GM19023 (cell line): Measurements from ENCODE around the gene LRRC28.
"Not testable (repeated sequence)": the region's sequence is repeated elsewhere in the genome, so short reads cannot be mapped to it uniquely, and the experiment has no call there.

Source experiments
- ATAC-seq: cut with Tn5 transposase; IDR thresholded peaks from one replicate; pipeline ENCODE4 v1.9.1; 2021; ENCODE audit warnings: mild to moderate bottlenecking, moderate library complexity; ENCODE audit not compliant: unreplicated experiment

The LRRC28 gene

DNA sequence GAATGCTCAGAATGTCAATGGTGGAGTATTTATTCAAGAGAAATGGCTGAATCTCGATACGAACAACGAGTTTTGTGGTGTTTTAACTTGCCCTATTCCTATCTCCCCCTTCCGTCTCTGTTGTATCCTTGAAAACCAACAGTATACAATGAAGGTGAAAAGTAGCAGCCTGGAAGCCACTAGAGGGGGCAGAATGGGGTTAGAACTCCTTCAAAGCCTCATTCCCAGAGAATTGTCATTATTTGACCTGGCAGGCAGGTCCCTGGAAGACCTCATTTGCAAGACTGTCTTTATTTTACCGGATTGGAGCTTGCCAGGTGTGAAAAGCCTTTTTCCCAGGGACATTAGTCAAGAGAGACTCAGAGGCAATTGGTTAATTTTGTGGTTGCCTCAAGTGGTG lies 139.4 kb downstream of the LRRC28 start:
- no peak for ATAC-seq

DNA sequence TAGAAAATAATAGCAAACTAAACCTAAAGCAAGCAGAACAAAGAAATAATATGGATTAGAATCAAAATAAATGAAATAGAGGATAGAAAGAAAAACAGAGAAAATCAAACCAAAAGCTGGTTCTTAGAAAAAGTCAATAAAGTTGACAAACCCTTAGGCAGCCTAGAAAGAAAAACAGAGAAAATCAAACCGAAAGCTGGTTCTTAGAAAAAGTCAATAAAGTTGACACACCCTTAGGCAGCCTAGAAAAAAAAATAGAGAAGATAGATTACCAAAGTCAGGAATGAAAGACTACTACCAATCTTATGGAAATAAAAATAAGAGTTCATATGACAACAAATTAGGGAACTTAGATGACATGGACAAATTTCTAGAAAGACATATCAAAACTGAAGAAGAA lies 142.4 kb downstream of the LRRC28 start:
- no peak for ATAC-seq

DNA sequence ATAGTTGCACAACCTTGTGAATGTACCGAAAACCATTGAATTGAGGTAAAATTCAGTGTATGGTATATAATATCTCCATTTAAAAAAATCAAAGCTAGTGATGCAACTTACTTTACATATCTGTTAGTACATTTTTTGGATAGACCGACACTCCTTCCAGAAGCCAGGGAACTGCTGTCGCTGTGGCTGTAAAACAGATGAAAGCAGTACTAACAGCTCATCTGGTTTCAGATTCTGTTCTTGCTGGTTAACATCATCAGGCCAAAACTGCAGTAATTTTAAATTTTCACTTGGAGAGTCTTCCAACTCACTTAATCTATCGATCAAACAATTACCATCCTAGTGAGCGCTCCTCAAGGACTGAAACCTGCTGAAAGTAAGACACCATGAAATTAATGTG lies 145.1 kb downstream of the LRRC28 start:
- ATAC-seq, result no peak

DNA sequence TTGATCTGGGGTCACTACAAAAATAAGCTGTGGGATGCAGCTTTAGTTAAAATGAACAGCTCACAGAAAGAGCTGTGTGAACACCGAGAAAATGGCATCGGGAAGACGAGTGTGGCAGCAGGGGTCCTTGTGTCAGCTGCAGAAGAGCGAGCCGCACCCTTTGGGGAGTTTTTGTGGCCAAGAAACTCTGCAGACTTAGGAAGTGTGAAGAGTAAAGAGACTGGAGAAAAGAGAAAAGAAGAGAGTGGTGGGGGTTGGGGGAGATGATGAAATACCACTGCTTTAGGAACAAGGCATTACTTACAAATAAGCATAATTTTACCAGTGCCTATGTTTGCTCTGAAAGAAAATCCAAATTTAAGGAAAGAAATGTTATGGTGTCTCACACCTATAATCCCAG lies 147.8 kb downstream of the LRRC28 start:
- no peak for ATAC-seq

DNA sequence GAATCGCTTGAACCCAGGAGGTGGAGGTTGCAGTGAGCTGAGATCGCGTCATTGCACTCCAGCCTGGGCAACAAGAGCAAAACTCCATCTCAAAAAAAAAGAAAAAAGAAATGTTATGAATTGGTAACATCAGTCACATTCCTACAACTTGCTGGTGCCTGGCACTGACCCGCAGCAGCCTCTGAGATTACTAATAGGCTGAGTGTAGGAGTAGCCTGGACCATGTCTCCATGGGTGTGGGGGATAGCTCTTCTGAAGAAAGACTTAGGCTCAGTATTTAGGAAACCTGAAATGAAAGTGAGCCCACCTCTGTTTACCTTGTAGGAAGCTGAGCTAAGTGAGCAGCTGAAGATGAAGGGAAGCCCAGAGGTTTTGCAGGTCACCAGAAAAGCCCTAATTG lies 148.3 kb downstream of the LRRC28 start:
- no peak for ATAC-seq

DNA sequence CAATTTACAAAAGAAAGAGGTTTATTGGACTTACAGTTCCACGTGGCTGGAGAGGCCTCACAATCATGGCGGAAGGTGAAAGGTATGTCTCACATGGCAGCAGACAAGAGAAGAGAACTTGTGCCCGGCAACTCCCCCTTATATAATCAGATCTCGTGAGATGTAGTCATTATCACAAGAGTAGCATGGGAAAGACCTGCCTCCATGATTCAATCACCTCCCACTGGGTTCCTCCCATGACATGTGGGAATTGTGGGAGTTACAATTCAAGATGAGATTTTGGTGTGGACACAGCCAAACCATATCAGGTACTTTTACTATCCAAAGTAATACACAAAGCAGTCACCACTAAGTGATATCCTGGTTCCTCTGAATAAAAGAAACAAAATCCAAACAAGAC lies 149.9 kb downstream of the LRRC28 start:
- ATAC-seq, result not testable (repeated sequence)

DNA sequence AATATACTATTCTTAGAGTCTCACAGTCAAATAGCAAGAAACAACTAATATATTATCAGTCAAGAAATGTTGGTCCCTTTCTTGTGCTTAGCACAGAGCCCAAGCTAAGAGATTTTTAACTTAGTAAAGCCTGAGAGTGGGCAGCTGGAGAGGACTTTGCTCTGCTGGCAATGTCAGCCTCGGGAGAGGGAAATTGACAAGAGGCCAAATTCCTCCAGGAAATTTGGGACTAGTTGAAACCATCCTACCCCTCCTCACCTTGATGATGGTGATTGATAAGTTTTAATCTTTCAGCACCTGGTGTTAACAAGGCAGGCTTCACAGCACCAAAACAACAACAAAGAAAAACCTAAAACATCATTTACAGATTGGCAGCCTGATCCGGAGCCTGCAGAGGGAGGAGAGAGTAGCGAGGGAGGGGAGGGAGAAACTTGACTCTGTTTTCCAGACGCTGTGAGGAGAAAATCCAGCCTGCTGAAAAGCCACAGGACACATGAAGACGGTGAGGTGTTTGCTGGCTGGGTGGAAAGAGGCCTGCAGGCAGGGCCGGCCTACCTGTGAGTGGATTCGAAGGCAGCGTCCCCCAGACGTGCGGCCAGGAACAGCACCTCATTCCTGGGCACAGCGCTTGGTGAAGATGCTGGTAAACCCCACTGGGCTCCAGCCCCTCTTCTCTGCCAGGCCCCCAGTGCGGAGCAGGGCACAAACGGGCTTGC lies 150.9 kb downstream of the LRRC28 start:
- ATAC-seq, result no peak

DNA sequence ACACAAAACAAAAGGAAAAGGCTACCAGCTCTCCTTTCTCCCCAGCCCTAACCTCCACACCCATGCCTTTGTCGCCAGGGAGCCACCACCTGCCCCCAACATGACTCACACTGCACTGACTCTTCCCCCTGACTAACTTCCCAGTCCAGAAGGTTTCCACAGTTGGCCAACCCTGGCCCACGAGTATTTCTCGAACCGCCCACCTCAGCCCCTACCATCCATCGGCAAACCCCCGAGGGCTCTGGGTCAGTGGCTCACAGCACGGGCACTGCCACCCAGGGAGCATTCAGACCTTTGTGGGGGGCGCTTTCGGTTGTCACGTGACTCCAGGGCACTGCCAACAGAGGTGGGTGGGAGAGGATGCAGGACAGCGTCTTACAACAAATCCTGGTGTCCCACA lies 152.3 kb downstream of the LRRC28 start:
- no peak for ATAC-seq

DNA sequence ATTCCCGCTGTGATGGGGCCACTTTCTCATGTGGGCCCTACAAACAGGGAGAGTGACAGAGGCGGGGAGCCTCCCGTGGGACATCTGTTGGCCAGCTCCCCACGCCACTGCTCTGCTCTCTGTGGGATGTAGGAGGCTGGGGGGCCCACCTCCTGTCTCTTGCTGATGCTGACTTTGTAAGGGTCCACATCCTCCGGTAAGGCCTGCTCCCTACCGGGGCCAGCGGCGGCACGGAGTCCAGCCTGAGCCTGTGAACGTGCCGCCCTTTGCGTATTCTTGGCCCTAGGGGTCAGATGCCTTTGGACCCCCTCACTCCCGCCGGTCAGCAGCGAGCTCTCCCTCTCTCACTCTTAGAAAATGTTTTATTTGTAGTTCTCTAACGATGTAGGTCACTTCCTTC lies 153.2 kb downstream of the LRRC28 start:
- ATAC-seq, result no peak

DNA sequence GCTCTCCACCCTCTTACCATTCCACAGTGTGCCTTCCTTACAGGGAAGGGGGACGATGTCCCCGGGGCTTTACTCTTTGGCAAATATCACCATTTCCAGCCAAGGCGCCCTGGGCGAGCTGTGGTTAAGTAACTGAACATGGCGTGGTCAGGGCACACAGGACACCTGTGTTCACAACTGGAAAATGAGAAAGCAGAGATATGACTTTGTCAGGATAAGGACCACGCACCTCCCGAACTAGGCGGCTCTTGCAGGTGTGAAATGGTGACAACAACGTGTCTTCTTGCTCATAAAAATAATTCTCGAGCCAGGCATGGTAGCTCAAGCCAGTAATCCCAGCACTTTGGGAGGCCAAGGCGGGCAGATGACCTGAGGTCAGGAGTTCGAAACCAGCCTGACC lies 154.8 kb downstream of the LRRC28 start:
- no peak for ATAC-seq

DNA sequence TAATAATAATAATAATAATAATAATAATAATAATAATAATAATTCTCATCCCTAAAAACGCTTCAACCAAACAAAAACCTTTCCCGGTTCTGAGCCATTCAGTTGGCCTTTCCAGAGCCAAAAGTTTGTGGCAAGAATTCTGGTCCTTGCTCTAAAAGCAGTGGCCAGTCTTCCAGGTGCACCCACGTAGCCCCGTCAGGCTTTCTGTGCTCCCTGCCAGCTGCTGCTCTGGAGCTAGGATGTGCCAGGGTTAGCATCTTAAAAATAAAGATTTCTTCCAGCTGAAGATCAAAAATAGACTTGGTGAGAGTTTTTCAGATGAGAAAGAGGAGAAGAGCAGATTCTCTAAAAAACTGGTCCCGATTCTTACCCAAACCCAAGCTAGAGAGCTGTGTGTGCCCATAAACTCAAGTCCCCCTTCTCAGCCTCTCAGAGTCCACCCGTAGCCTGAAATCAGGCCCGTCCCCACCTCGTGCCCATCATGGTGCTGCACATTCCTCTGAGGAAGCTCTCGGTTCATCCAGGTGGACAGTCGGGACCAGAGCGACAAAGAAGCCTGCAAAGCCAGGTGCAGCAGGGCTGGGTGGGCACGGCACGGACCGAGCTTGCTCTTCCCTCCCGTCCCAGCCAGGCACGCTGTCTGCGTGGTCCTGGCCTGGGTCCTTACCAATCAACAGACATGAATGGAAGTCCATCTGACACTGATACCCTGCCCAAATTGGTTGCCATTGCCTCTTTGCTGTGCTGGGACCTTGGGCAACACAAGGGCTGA lies 155.6 kb downstream of the LRRC28 start:
- ATAC-seq, result no peak

DNA sequence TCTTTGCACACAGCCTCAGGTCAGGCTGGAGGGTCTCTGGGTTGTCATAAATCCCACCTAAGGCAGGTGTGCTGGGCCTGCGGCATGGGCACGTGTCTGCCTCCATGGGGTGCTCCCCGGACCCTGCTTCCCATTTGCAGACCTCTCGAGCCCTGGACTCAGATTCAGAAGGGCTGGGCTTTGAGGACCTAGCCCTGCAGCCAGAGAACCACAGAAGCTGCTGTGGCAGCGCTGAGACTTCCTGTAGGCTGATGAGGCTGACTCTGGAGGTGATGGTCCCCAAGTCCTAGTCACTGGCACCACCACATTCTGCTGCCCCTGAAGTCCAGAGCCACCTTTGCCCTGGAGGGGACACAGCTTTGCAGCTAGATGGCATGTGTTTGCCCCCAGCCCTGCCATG lies 156.4 kb downstream of the LRRC28 start:
- no peak for ATAC-seq

DNA sequence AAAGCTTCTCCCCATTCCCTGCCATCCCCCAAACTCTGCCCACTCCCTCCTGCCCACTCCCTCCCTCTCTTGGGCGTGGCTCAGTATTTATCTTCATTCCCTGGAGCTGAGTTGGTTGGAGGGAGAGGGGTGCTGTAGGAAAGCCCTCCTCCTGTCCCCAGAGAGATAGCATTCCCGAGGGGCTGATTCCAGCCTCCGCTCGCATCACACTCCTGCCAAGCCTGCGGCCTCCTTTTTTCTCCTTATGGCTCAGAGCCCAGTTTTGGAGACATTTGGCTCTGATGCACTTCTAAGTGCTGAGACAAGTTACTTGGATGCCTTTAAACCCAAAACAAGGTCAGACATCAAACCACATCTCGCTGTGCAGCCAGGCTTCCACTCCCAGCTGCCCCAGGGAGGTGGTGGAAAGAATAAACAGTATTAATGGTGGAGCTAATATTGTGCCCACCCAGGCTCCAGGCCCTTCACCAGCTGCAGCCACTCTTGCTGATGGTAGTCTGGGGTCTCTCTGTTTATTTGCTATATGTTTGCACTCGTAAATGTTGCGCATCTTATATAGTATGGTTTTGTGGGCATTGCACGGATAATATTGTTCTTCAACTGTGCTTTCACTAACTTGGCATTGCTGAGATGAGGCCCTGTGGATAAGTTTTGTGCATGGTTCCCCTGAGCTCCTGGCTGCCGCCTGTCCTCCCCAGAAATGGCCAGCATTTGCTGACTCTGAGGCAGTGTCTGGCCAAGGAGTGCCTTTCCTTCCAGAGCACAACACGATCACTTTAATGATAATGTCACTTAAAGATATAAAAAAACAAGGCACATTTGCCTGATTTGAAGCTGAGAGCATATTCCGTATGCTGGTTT lies 157.2 kb downstream of the LRRC28 start:
- no peak for ATAC-seq

DNA sequence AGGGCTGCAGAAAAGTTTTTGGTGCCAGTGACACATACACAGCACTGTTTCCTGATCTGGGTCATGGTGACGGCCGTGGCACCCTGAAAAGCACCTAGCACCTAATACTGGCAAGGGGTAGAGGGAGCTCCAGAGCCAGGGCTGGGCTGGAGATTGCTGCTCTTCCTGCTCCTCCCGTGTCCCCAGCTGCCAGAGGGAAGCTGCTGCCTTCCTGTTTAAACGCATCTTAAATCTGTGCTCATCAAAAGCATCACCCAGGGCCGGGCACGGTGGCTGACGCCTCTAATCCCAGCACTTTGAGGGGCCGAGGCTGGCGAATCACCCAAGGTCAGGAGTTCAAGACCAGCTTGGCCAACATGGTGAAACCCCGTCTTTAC lies 157.8 kb downstream of the LRRC28 start:
- ATAC-seq, result no peak

DNA sequence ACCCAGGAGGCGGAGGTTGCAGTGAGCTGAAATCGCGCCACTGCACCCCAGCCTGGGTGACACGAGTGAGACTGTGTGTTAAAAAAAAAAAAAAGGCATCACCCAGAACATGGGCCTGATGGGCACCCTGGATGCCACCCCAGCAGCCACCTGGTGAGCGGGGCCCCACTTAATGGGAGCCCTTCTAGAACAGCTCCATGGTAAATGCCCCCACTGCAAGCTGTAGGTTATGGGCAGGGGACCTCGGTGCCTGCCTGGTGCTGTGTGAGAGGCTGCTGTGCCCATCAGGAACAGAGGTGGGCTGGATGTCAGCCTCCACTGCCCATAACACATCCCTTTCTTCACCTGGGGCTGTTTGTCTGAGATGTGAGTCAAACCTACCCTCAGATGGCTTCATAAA lies 158.3 kb downstream of the LRRC28 start:
- ATAC-seq, result no peak

DNA sequence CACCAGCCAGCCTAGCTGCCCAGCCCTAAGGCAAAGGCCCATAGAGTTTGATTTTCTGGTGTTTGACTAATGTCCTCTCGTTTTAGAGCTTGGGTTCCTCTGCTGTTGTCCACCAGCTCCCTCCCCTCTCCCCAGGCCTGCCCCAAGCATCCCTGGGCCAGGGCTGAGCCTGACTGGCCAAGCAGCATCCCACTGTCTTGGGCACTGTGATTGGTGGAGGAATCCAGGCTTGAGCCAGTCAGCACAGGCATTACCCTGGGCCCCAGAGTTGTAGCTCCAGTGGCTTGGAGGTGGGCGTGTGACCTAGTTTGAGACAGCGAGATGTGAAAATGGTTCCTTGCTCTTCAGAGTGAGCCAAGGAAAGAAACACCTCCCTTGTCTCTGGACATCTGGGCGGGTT lies 159.2 kb downstream of the LRRC28 start:
- no peak for ATAC-seq

DNA sequence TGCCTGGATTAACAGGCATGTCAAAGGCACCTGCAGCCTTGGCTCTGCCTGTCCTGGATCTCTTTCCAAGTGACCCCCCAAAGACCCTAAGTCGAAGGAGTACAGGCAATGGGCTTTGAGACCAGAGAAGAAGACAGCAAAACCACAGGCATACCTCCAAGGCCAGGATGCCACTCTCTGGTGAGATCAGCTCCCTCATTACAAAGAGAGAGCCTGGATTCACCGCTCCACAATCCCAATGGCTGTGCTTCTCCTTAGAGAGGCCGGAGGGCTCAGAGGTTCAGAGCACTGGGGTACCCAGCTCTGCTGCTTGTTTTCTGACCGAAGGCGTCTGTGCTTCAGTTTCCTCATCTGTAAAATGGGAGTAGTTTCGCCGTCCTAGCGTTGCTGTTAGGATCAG lies 160.0 kb downstream of the LRRC28 start:
- no peak for ATAC-seq

DNA sequence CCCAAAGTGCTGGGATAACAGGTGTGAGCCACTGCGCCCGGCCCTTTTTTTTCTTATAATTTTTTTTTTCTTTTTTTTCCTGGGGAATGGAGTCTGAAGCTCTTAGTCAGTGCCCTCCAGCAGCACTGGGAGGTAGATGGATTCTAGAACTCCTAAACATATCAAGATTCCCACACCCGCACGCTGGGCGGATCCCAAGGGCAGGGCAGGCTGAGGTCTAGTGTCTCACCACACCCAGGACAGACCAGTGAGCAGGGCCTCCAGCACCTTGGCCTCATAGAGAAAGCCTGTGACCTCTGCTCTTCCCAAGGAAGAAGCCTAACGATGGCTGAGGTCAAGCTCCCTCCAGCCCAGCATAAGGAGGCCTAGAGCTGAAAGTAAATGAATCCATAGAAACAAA lies 160.8 kb downstream of the LRRC28 start:
- ATAC-seq, result no peak

DNA sequence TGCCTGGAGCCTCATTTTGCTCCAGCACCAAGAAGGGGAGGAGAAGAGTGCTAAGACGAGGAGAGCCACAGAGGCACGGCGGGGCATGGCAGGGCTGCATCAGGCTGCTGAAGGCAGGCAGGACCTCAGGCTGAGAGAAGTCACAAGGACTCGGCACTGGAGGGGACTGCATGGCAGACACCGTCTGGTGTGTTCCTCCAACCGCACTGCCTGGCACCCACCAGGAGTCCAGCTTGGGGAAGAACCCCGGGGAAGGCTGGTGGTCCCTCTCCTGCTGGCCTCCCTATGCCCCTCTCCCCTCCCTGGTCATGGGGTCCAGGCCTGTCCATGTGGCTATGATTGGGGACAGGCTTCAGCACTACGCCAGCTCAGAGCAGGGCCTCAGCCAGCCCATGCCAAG lies 161.3 kb downstream of the LRRC28 start:
- no peak for ATAC-seq

DNA sequence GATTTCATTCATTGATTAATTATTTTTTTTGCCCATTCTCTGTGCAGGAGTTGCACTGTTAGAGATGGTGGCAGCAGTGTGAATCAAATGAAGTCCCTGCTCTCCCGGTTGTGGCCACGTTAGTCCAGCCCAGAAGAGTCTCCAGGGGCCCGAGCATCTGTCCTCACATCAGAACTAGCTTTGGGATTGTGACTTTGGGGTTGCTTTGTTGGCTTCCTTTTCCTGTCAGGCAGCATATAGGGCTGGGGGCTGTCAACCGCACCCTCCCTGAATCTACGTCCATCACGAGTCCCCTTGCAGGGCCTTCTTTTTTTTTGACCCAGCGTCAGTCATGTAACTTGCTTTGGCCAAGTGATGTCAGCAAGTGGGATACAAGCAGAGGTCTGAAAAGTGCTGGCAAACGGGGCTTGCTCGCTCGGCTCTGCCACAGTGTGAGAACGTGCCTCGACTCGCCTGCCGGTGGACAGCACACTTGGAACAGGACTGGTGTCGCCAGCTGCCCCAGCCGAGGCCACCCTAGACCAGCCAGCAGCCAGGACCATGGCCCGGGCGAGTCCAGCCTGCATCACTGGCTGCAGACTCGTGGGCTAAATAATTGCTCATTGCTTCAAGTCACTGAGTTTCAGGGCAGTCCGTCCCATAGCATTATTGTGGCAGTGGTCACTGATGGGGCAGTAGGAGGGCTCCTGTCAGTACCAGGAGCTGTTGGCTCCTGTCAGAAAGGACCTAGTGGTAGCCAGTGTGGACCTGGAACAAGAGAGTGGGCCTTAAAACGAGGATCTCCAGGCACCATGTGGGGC lies 162.9 kb downstream of the LRRC28 start:
- ATAC-seq, result no peak
